H54 (cell line): ENCODE results near the gene ZFX.

Experiments used
- DNase-seq: peaks from one replicate; pipeline ENCODE4 v3.0.0; 2011; ENCODE audit warnings: low spot score, mixed read lengths; ENCODE audit not compliant: insufficient read length
- FAIRE-seq: peaks from 3 replicates; lab custom pipeline; 2011; peaks lifted over from hg19 to GRCh38; lab: Jason Lieb, UNC
- POLR2A ChIP-seq: IDR thresholded peaks from 2 replicates; pipeline ENCODE4 v1.6.1; 2011; ENCODE audit warnings: low read depth, mild to moderate bottlenecking, low read length

ZFX gene

DNA sequence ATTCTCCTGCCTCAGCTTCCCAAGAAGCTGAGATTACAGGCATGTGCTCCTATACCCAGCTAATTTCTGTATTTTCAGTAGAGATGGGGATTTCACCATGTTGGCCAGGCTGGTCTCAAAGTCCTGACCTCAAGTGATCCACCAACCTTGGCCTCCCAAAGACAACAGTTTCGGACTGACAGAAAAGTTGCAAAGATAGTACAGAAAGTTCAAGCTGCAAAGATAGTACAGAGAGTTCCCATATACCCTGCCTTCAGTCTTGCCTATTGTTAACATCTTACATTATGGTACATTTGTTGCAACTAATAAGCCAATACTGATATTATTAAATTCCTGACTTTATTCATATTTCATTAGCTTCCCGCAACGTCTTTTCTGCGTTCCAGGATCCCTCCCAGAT, 98.5 kb downstream of the ZFX start:
- DNase-seq = no peak
- no peak for FAIRE-seq
- TF ChIP-seq POLR2A = no peak

DNA sequence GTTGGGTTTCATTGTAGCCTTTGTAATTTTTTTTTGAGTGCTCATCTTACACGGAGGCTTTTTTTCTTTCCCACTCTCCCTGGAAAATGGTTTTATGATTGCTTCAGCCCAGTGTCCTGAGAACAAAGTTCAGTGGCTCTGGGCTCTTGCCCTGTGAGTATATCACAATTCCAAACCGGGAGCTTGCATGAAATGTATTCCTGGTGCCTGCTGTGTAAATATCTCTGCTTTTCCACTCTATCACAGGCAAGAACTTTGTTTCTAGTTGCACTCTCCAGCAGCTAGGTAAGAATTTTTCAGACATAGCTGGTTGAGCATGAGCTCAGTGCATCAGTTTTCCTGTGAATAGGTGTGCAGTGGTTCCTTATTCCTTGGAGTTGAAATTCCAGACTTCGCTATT, 103.5 kb downstream of the ZFX start:
- no peak for TF ChIP-seq POLR2A
- FAIRE-seq (no peak), DNase-seq (no peak)

DNA sequence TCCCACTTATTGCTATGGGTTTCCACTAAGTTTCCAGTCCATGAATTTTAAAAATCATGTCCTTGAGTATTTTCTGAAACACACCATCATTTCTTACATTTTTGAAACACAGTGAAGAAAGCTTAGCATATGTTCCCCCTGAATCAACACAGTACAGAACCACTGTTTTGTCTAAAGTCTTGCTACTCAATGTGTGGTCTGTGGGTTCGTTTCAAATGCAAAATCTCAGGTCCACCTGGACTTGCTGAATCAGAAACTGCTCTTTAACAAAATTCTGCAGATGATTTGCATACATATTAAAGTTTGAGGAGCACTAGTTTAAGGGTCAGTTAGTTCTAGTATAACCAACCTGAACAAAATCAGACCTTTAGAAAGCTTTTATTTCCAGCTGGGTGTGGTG, 103.9 kb downstream of the ZFX start:
- TF ChIP-seq POLR2A = no peak
- FAIRE-seq (no peak), DNase-seq (no peak)

DNA sequence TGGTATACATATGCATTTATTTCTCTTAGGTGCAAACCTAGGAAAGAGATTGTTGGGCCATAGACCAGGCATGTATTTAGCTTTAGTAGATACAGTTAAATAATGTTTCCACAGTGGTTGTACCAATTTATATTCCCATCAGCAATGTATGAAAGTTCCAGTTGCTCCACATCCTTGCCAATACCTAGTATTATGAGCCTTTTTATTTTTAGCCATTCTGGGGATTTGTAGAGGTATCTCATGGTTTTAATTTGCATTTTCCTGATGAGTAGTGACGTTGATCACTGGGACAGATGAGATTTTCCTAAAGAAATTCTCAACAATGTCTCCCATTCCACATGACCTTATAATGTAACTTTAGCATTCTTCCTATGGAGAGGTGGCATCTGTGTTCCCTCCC, 107.5 kb downstream of the ZFX start:
- no peak for FAIRE-seq
- no peak for TF ChIP-seq POLR2A
- no peak for DNase-seq

DNA sequence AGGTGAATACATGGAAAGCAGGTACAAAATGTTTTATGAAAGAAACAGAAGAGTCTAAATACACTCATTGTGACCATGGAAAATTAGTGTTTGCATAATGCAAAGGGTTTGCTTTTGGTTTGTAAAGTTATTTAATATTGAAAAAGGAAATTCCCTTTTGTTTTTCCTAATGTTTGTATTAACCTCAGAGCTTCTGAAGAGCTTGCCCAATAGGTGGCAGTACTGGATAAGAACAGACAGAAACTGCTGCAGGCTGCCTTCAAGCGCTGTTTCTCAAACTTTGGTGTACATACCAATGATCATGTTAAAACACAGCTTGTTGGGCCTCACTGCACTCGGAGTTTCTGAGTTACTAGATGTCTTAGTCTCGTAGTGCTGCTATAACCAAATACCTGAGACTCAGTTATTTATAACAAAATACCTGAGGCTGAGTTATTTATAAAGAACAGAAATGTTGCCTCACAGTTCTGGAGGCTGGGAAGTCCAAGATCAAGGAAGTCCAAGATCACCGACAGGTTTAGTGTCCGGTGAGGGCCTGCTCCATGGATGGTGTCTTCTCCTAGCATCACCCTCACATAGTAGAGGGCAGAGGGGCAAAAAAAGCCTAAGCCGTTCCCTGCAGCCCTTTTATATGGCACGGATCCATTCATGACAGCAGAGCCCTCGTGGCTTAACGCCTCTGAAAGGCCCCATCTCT, 110.2 kb downstream of the ZFX start:
- FAIRE-seq (no peak), DNase-seq (no peak)
- no peak for TF ChIP-seq POLR2A

DNA sequence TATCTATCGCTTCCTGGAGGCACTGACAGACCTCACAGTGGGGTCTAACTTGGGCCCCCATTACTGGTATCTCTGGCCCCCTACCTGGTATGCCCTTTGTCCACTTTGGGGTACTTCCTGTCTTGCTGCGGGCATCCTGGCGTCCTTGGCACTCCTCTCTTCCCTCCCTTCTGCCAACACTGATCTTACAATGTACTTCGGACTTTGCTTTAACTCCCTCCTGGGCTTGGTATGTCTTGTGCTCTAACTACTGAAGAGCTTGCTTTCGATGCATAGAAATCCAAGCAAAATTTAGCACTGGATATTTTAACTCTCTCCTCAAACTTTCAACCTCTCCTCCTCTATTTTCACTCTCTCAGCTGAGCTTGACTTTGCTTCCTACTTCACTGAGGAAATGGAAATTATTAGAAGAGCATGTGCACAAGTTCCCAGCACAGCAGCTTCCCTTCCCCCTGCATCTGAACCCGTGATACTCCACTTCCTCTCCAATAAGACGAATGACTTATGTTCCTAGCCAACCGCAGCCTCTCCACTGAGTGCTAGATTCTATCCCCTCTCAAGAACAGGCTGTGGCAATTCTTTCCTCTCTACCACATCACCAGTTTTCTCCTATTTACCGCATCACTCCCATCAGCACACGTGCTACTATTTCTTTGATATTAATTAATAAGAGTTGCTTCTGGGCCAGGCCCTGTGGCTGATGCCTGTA, 111.5 kb downstream of the ZFX start:
- FAIRE-seq = no peak
- TF ChIP-seq POLR2A = no peak
- no peak for DNase-seq

DNA sequence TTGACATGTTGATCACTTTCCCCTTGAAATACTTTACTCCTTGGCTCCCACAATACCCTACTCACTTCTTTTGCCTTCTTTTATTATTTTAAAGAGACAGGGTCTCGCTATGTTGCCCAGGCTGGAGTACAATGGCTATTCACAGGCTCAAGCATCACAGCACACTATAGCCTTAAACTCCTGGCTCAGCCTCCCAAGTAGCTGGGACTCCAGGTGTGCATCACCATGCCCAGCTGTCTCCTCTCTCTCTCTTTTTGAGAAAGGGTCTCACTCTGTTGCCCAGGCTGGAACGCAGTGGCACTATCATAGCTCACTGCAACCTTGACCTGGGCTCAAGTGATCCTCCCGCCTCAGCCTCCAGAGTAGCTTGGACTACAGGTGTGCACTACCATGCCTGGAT, 112.8 kb downstream of the ZFX start:
- FAIRE-seq (no peak), DNase-seq (no peak)
- TF ChIP-seq POLR2A = no peak

DNA sequence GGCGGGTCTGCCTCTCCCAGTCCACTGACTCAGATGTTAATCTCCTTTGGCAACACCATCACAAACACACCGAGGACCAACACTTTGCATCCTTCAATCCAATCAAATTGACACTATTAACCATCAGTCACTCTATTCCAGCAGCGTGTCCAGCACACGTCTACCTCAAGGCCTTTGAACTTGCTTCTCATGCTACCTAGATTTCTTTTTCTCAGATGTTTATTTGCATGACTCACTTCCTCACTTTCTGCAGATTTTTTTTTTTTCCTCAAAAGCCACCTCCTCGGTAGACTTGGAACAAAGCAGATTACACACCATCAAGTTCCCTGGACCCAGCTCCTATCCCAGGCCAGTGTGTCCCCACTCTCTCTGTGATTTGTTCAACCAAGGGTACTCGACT, 114.9 kb downstream of the ZFX start:
- FAIRE-seq = no peak

More for the DNA sequence above, 114.9 kb downstream of the ZFX start:
- DNase-seq = no peak
- TF ChIP-seq POLR2A = no peak
